ENCODE results near the gene CD300LF.

The CD300LF gene

GRCh38 chr17:74746376-74746775, 33.7 kb upstream of the CD300LF start:
- in situ Hi-C loops (cut with HindIII; ENCODE audit: low sequenced_read_pairs), result no loop called here

GRCh38 chr17:74745548-74746177, 32.9 kb upstream of the CD300LF start:
- in situ Hi-C loops (cut with HindIII; ENCODE audit: low sequenced_read_pairs), result no loop called here

- in situ Hi-C loops (cut with HindIII; ENCODE audit: low sequenced_read_pairs), result no loop called here
These were observed 32.2 kb upstream of the CD300LF start for GRCh38 chr17:74744714-74745547.

GRCh38 chr17:74744349-74744713, 31.6 kb upstream of the CD300LF start:
- in situ Hi-C loops (cut with HindIII; ENCODE audit: low sequenced_read_pairs), result no loop called here

GRCh38 chr17:74743755-74744154, 31.0 kb upstream of the CD300LF start:
- in situ Hi-C loops (cut with HindIII; ENCODE audit: low sequenced_read_pairs), result no loop called here

GRCh38 chr17:74742978-74743545, 30.3 kb upstream of the CD300LF start:
- in situ Hi-C loops (cut with HindIII; ENCODE audit: low sequenced_read_pairs), result no loop called here

- in situ Hi-C loops (cut with HindIII; ENCODE audit: low sequenced_read_pairs), result no loop called here
These were observed 29.4 kb upstream of the CD300LF start for GRCh38 chr17:74742153-74742515.

- in situ Hi-C loops (cut with HindIII; ENCODE audit: low sequenced_read_pairs), result no loop called here
These were observed 28.1 kb upstream of the CD300LF start for GRCh38 chr17:74740641-74741387.

GRCh38 chr17:74740173-74740572, 27.4 kb upstream of the CD300LF start:
- in situ Hi-C loops (cut with HindIII; ENCODE audit: low sequenced_read_pairs), result no loop called here

- in situ Hi-C loops (cut with HindIII; ENCODE audit: low sequenced_read_pairs), result no loop called here
These were observed 26.6 kb upstream of the CD300LF start for GRCh38 chr17:74739227-74739831.

- in situ Hi-C loops (cut with HindIII; ENCODE audit: low sequenced_read_pairs), result no loop called here
These were observed 25.6 kb upstream of the CD300LF start for GRCh38 chr17:74738051-74738996.

GRCh38 chr17:74737299-74738050, 24.8 kb upstream of the CD300LF start:
- in situ Hi-C loops (cut with HindIII; ENCODE audit: low sequenced_read_pairs), result no loop called here

- in situ Hi-C loops (cut with HindIII; ENCODE audit: low sequenced_read_pairs), result no loop called here
These were observed 24.0 kb upstream of the CD300LF start, which contains the start of gene RAB37 for GRCh38 chr17:74736513-74737298. TSS of gene RAB37 (plus strand) at chr17:74737256. CDS start at chr17:74737273, 17 bp downstream.

- in situ Hi-C loops (cut with HindIII; ENCODE audit: low sequenced_read_pairs), result no loop called here
These were observed 21.5 kb upstream of the CD300LF start for GRCh38 chr17:74734256-74734655.

GRCh38 chr17:74733365-74734122, 20.8 kb upstream of the CD300LF start:
- in situ Hi-C loops (cut with HindIII; ENCODE audit: low sequenced_read_pairs), result no loop called here

- in situ Hi-C loops (cut with HindIII; ENCODE audit: low sequenced_read_pairs), result no loop called here
These were observed 19.5 kb upstream of the CD300LF start for GRCh38 chr17:74732042-74732867.

- in situ Hi-C loops (cut with HindIII; ENCODE audit: low sequenced_read_pairs), result no loop called here
These were observed 18.6 kb upstream of the CD300LF start for GRCh38 chr17:74731347-74731605.
